Lower lobe of right lung (tissue), 2 donors: Measurements from ENCODE around the gene FGFR2. TPM values are rescaled to one million over a fixed set of nuclear protein-coding genes. Genes with fewer than 3 reads are reported as not detected.

ENCODE experiments used
- ATAC-seq, 2 donors: fragments of 200-7000 bp; cut with Tn5 transposase; one replicate each; pipeline ENCODE4 v1.9.1; 2020 to 2022; ENCODE audit warnings: mild to moderate bottlenecking in 2 of 2, moderate library complexity in 2 of 2
- DNase-seq: peaks from one replicate; pipeline ENCODE4 v3.0.0-alpha.2; 2020
- H3K27ac ChIP-seq: fragments of 200-600 bp; one replicate; pipeline ENCODE4 v1.8.0; 2022
- H3K27me3 ChIP-seq: fragments of 200-600 bp; one replicate; pipeline ENCODE4 v1.8.0; 2022; ENCODE audit warnings: low read depth
- H3K36me3 ChIP-seq: fragments of 200-600 bp; one replicate; pipeline ENCODE4 v1.8.0; 2022; ENCODE audit warnings: mild to moderate bottlenecking
- H3K4me1 ChIP-seq: fragments of 200-600 bp; one replicate; pipeline ENCODE4 v1.8.0; 2022
- H3K4me3 ChIP-seq: fragments of 200-600 bp; one replicate; pipeline ENCODE4 v1.8.0; 2022; ENCODE audit warnings: mild to moderate bottlenecking
- H3K9me3 ChIP-seq: fragments of 200-600 bp; one replicate; pipeline ENCODE4 v1.8.0; 2022
- CTCF ChIP-seq: fragments of 200-600 bp; IDR thresholded peaks from one replicate; pipeline ENCODE4 v1.8.0; 2022; ENCODE audit warnings: antibody characterized with exemption, mild to moderate bottlenecking
- intact Hi-C: fragments of 100-400 bp; cut with DNase I; formaldehyde crosslinking; loops from one replicate; pipeline ENCODE4 v1.11.0; 2022
- total RNA-seq: library from RNA; stranded (reverse); fragmentation: NEBNext Ultra II Directional; extraction: Animal tissue kit (Norgen Biotek cat#: 25700); gene quantifications from one replicate; pipeline ENCODE4 v1.2.1, GENCODE V29; 2021
- donor health status: DM: no; HTN: yes; CAD: no; lungs with severe emphysema.

Gene FGFR2
- total RNA-seq, 1 donor from 2014 or later = 59.2 TPM

- H3K4me3 ChIP-seq = no peak overlapping the region
- no peaks in the 10 kb centered on the region for H3K27me3 ChIP-seq
- DNase-seq (no peak), ATAC-seq (no peak)
- intact Hi-C loops = no loop called here
- no peak for TF ChIP-seq CTCF
- no peak overlapping the region for H3K27ac ChIP-seq
- no peaks in the 10 kb centered on the region for H3K4me1 ChIP-seq
- no peaks in the 10 kb centered on the region for H3K36me3 ChIP-seq
- H3K9me3 ChIP-seq = no peaks in the 10 kb centered on the region
Observed at GRCh38 chr10:121460733-121461132, 137.5 kb downstream of the FGFR2 start.

GRCh38 chr10:121459622-121460453 is 138.4 kb downstream of the FGFR2 start:
- TF ChIP-seq CTCF = no peak
- no peak for ATAC-seq
- intact Hi-C loops = no loop called here

GRCh38 chr10:121459279-121459621 is 139.0 kb downstream of the FGFR2 start:
- intact Hi-C loops = no loop called here
- no peaks in the 10 kb centered on the region for H3K27me3 ChIP-seq
- DNase-seq = no peak
- no peaks in the 10 kb centered on the region for H3K4me1 ChIP-seq
- no peak for ATAC-seq
- no peak overlapping the region for H3K4me3 ChIP-seq
- no peak for TF ChIP-seq CTCF
- no peaks in the 10 kb centered on the region for H3K9me3 ChIP-seq
- no peaks in the 10 kb centered on the region for H3K36me3 ChIP-seq
- H3K27ac ChIP-seq = no peak overlapping the region

More at GRCh38 chr10:121459622-121460453, 138.4 kb downstream of the FGFR2 start:
- Histone ChIP-seq H3K4me1 (no peaks in the 10 kb centered on the region), H3K27ac (no peak overlapping the region), H3K4me3 (no peak overlapping the region), H3K9me3 (no peaks in the 10 kb centered on the region), H3K27me3 (no peaks in the 10 kb centered on the region), H3K36me3 (no peaks in the 10 kb centered on the region)
- no peak for DNase-seq

- DNase-seq = no peak
- intact Hi-C loops = no loop called here
- no peak for TF ChIP-seq CTCF
- H3K36me3 ChIP-seq = no peaks in the 10 kb centered on the region
- H3K4me1 ChIP-seq = no peaks in the 10 kb centered on the region
- no peak for ATAC-seq
- no peaks in the 10 kb centered on the region for H3K9me3 ChIP-seq
- no peak overlapping the region for H3K27ac ChIP-seq
- no peak overlapping the region for H3K4me3 ChIP-seq
- H3K27me3 ChIP-seq = no peaks in the 10 kb centered on the region
Observed at GRCh38 chr10:121457729-121458128, 140.5 kb downstream of the FGFR2 start.

- Histone ChIP-seq H3K4me1 (no peaks in the 10 kb centered on the region), H3K36me3 (no peaks in the 10 kb centered on the region), H3K9me3 (no peaks in the 10 kb centered on the region), H3K27me3 (no peaks in the 10 kb centered on the region), H3K4me3 (no peak overlapping the region), H3K27ac (no peak overlapping the region)
- no peak for TF ChIP-seq CTCF
- DNase-seq (no peak), ATAC-seq (no peak)
- intact Hi-C loops = no loop called here
Observed at GRCh38 chr10:121455377-121455776, 142.9 kb downstream of the FGFR2 start.
